ENCODE measurements around the gene LGALS12. TPM values are rescaled to one million over a fixed set of nuclear protein-coding genes. Genes with fewer than 3 reads are reported as not detected.
A peak's percentile ranks its signal among the peaks of the same experiment; 100 is the strongest.

LGALS12 gene
- total and polyA plus RNA-seq, 7 experiments from 2014 or later, result 1.3 TPM; not detected in 6

GRCh38 chr11:63532117-63532516 lies 26.2 kb downstream of the LGALS12 start:
- POLR2A ChIA-PET, result interaction anchor here (0.6 to 10.4 kb wide), 10 partner anchors 8 to 1160 kb away, joined by 3 to 172 read pairs (median 5); no protein-coding TSS in a partner anchor
- Mint-ChIP-seq H3K27me3 (no peaks in the 10 kb centered on the region), H3K9me3 (no peaks in the 10 kb centered on the region)

GRCh38 chr11:63532799-63533475 lies 27.1 kb downstream of the LGALS12 start:
- H3K9me3 ChIP-seq (ENCODE audit: control insufficient read depth in 2 of 3, low read length in 3 of 3), result no peaks in the 10 kb centered on the region
- ATAC-seq (no peak), DNase-seq (no peak)
- no peak overlapping the region for H3K4me3 ChIP-seq (ENCODE audit: low read length)
- H3K4me1 ChIP-seq (ENCODE audit: control insufficient read depth in 2 of 2, insufficient read depth in 2 of 2, low read length in 2 of 2), result peaks cover 58 to 72% of the 10 kb centered on the region in 2 donors
- no peaks in the 10 kb centered on the region for H3K36me3 ChIP-seq (ENCODE audit: control insufficient read depth in 2 of 3, insufficient read depth in 3 of 3, low read length in 3 of 3)
- Mint-ChIP-seq H3K27ac (peak overlapping the region in 8 of 9 donors; percentile 14 to 96 (median 84)), H3K9me3 (no peaks in the 10 kb centered on the region), H3K36me3 (no peaks in the 10 kb centered on the region), H3K4me3 (peak overlapping the region in 8 of 10 donors; percentile 12 to 71 (median 50)), H3K4me1 (peaks cover 42 to 89% (median 84%) of the 10 kb centered on the region in 7 donors), H3K27me3 (no peaks in the 10 kb centered on the region)
- H3K27me3 ChIP-seq (ENCODE audit: control insufficient read depth in 2 of 2, insufficient read depth in 2 of 2, low read length in 2 of 2), result no peaks in the 10 kb centered on the region
- ChIA-PET POLR2A (interaction anchor here (0.6 to 10.4 kb wide), 8 partner anchors 9 to 146 kb away, joined by 3 to 172 read pairs (median 5); no protein-coding TSS in a partner anchor), CTCF (interaction anchor here (1.4 to 1.8 kb wide), 3 partner anchors 19 to 54 kb away, joined by 4 to 5 read pairs (median 5); no protein-coding TSS in a partner anchor)
- intact Hi-C loops (cut with micrococcal nuclease), result loop anchor here in 1 of 2 donors (5.0 kb wide), 1 partner anchor 79 kb away; the partner anchor contains the start of gene PLAAT3
- H3K27ac ChIP-seq (ENCODE audit: low read depth, low read length), result peak overlapping the region; percentile 52

More at GRCh38 chr11:63532117-63532516, 26.2 kb downstream of the LGALS12 start:
- H3K9me3 ChIP-seq (ENCODE audit: control insufficient read depth in 2 of 3, low read length in 3 of 3), result no peaks in the 10 kb centered on the region
- DNase-seq, result no peak
- Mint-ChIP-seq H3K4me3 (peak overlapping the region; percentile 1 to 78 (median 66)), H3K4me1 (peaks cover 43 to 88% (median 85%) of the 10 kb centered on the region in 7 donors), H3K27ac (peak overlapping the region; percentile 77 to 96 (median 91)), H3K36me3 (no peaks in the 10 kb centered on the region)
- peak overlapping the region; percentile 34 for H3K4me3 ChIP-seq (ENCODE audit: low read length)
- CTCF ChIA-PET, result interaction anchor here (1.4 kb wide), 2 partner anchors 22 to 53 kb away, joined by 5 read pairs; no protein-coding TSS in a partner anchor
- intact Hi-C loops (cut with micrococcal nuclease), result loop anchor here in 1 of 2 donors (5.0 kb wide), 1 partner anchor 80 kb away; the partner anchor contains the start of gene PLAAT3
- no peaks in the 10 kb centered on the region for H3K36me3 ChIP-seq (ENCODE audit: control insufficient read depth in 2 of 3, insufficient read depth in 3 of 3, low read length in 3 of 3)
- peaks cover 51 to 66% of the 10 kb centered on the region in 2 donors for H3K4me1 ChIP-seq (ENCODE audit: control insufficient read depth in 2 of 2, insufficient read depth in 2 of 2, low read length in 2 of 2)
- H3K27me3 ChIP-seq (ENCODE audit: control insufficient read depth in 2 of 2, insufficient read depth in 2 of 2, low read length in 2 of 2), result no peaks in the 10 kb centered on the region
- ATAC-seq, result no peak
- peak overlapping the region; percentile 52 for H3K27ac ChIP-seq (ENCODE audit: low read depth, low read length)

GRCh38 chr11:63534076-63534475 lies 28.2 kb downstream of the LGALS12 start:
- Mint-ChIP-seq H3K36me3 (peaks cover 0 to 8% (median 0%) of the 10 kb centered on the region in 5 donors), H3K9me3 (no peaks in the 10 kb centered on the region), H3K4me1 (peaks cover 50 to 92% (median 87%) of the 10 kb centered on the region in 7 donors), H3K27ac (peak overlapping the region; percentile 56 to 96 (median 81)), H3K27me3 (no peaks in the 10 kb centered on the region), H3K4me3 (peak overlapping the region; percentile 0 to 71 (median 42))
- Histone ChIP-seq H3K27ac (ENCODE audit: low read depth, low read length) (no peak overlapping the region), H3K27me3 (ENCODE audit: control insufficient read depth in 2 of 2, insufficient read depth in 2 of 2, low read length in 2 of 2) (no peaks in the 10 kb centered on the region), H3K9me3 (ENCODE audit: control insufficient read depth in 2 of 3, low read length in 3 of 3) (no peaks in the 10 kb centered on the region), H3K4me3 (ENCODE audit: low read length) (no peak overlapping the region), H3K4me1 (ENCODE audit: control insufficient read depth in 2 of 2, insufficient read depth in 2 of 2, low read length in 2 of 2) (peaks cover 70 to 81% of the 10 kb centered on the region in 2 donors), H3K36me3 (ENCODE audit: control insufficient read depth in 2 of 3, insufficient read depth in 3 of 3, low read length in 3 of 3) (peaks cover 0 to 2% (median 0%) of the 10 kb centered on the region in 3 experiments)
- CTCF ChIA-PET, result interaction anchor here (1.8 kb wide), 1 partner anchor 17 kb away, joined by 4 read pairs; no protein-coding TSS in a partner anchor
- no peak for ATAC-seq
- POLR2A ChIA-PET, result interaction anchor here (1.0 to 10.4 kb wide), 5 partner anchors 9 to 27 kb away, joined by 3 to 172 read pairs (median 3); no protein-coding TSS in a partner anchor
- DNase-seq, result no peak
- intact Hi-C loops (cut with micrococcal nuclease), result loop anchor here in 1 of 2 donors (5.0 kb wide), 1 partner anchor 78 kb away; the partner anchor contains the start of gene PLAAT3

- POLR2A ChIA-PET, result interaction anchor here (0.7 to 10.4 kb wide), 6 partner anchors 8 to 39 kb away, joined by 3 to 172 read pairs (median 4); no protein-coding TSS in a partner anchor
- peak; percentile 5 for ATAC-seq
- Mint-ChIP-seq H3K4me1 (peaks cover 47 to 92% (median 87%) of the 10 kb centered on the region in 7 donors), H3K4me3 (peak overlapping the region; percentile 43 to 99 (median 94)), H3K27ac (peak overlapping the region; percentile 91 to 97 (median 96)), H3K36me3 (peaks cover 0 to 12% (median 0%) of the 10 kb centered on the region in 5 donors), H3K9me3 (no peaks in the 10 kb centered on the region), H3K27me3 (no peaks in the 10 kb centered on the region)
- Histone ChIP-seq H3K36me3 (ENCODE audit: control insufficient read depth in 2 of 3, insufficient read depth in 3 of 3, low read length in 3 of 3) (peaks cover 0 to 4% (median 0%) of the 10 kb centered on the region in 3 experiments), H3K4me3 (ENCODE audit: low read length) (peak overlapping the region; percentile 90), H3K27ac (ENCODE audit: low read depth, low read length) (peak overlapping the region; percentile 82), H3K27me3 (ENCODE audit: control insufficient read depth in 2 of 2, insufficient read depth in 2 of 2, low read length in 2 of 2) (no peaks in the 10 kb centered on the region), H3K9me3 (ENCODE audit: control insufficient read depth in 2 of 3, low read length in 3 of 3) (no peaks in the 10 kb centered on the region), H3K4me1 (ENCODE audit: control insufficient read depth in 2 of 2, insufficient read depth in 2 of 2, low read length in 2 of 2) (peaks cover 78 to 80% of the 10 kb centered on the region in 2 donors)
- intact Hi-C loops (cut with micrococcal nuclease), result loop anchor here (5.0 kb wide), 2 partner anchors 77 to 147 kb away; partner anchors contain the start of genes RTN3 (in 2 of the 2) and PLAAT3 (in 1 of the 2)
- CTCF ChIA-PET, result interaction anchor here (0.6 kb wide), 1 partner anchor 80 kb away, joined by 3 read pairs; the partner anchor contains the start of gene PLAAT3
- DNase-seq, result no peak
Observed at GRCh38 chr11:63534895-63535461, 29.1 kb downstream of the LGALS12 start.

GRCh38 chr11:63535734-63536133 lies 29.9 kb downstream of the LGALS12 start:
- H3K27me3 Mint-ChIP-seq, result no peaks in the 10 kb centered on the region
- Histone ChIP-seq H3K36me3 (ENCODE audit: control insufficient read depth in 2 of 3, insufficient read depth in 3 of 3, low read length in 3 of 3) (peaks cover 0 to 4% (median 0%) of the 10 kb centered on the region in 3 experiments), H3K9me3 (ENCODE audit: control insufficient read depth in 2 of 3, low read length in 3 of 3) (no peaks in the 10 kb centered on the region), H3K27ac (ENCODE audit: low read depth, low read length) (peak overlapping the region; percentile 82), H3K27me3 (ENCODE audit: control insufficient read depth in 2 of 2, insufficient read depth in 2 of 2, low read length in 2 of 2) (no peaks in the 10 kb centered on the region), H3K4me1 (ENCODE audit: control insufficient read depth in 2 of 2, insufficient read depth in 2 of 2, low read length in 2 of 2) (peaks cover 80 to 84% of the 10 kb centered on the region in 2 donors), H3K4me3 (ENCODE audit: low read length) (peak overlapping the region; percentile 90)
- ChIA-PET CTCF (interaction anchor here (0.6 to 2.4 kb wide), 3 partner anchors 21 to 79 kb away, joined by 3 to 15 read pairs (median 3); partner anchors contain the start of gene PLAAT3), POLR2A (interaction anchor here (0.9 to 10.4 kb wide), 8 partner anchors 10 to 872 kb away, joined by 3 to 172 read pairs (median 17); partner anchors contain the start of gene PLAAT5)
- H3K4me1 Mint-ChIP-seq, result peaks cover 51 to 96% (median 91%) of the 10 kb centered on the region in 7 donors
- H3K4me3 Mint-ChIP-seq, result peak overlapping the region; percentile 87 to 99 (median 96)
- no peaks in the 10 kb centered on the region for H3K9me3 Mint-ChIP-seq
- peaks cover 0 to 18% (median 4%) of the 10 kb centered on the region in 5 donors for H3K36me3 Mint-ChIP-seq
- DNase-seq (peak in 1 of 9 donors; percentile 47), ATAC-seq (no peak)
- intact Hi-C loops (cut with micrococcal nuclease), result loop anchor here (1.0 to 5.0 kb wide), 4 partner anchors 32 to 147 kb away; partner anchors contain the start of gene RTN3 (in 2 of the 2)
- H3K27ac Mint-ChIP-seq, result peak overlapping the region; percentile 91 to 97 (median 96)
